Kidney glomerular epithelial cell (primary cell): ENCODE data around the gene C1QB.

Source experiments
- DNase-seq: peaks from one replicate; lab custom pipeline; 2025; lab: John Stamatoyannopoulos, UW

C1QB gene

DNA sequence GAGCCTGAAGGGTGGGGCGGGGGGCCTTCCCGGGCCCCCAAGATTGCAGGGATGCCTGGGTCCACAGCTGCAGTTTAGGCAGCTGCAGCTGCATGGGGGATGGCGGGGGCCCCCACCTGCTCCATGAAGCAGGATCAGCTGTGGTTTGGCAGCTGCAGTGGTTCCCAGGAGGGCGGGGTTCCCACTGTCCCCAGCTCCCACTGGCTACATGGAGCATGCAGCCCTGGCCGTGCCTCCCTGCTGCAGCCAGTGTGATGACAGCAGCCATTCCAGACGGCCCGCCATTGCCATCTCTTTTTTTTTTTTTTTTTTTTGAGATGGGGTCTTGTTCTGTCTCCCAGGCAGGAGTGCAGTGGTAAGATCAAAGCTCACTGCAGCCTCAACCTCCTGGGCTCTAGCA, 17.6 kb upstream of the C1QB start:
- DNase-seq: no peak

GRCh38 chr1:22636353-22636752, 16.7 kb upstream of the C1QB start, which contains the start of gene C1QA:
TSS of gene C1QA (plus strand) at chr1:22636628. CDS start at chr1:22637617, 989 bp downstream.
- no peak for DNase-seq

- no peak for DNase-seq
Measured at GRCh38 chr1:22636927-22637326, 16.1 kb upstream of the C1QB start.

GRCh38 chr1:22637907-22638445, 15.1 kb upstream of the C1QB start:
- DNase-seq: no peak

- no peak for DNase-seq
Measured at GRCh38 chr1:22638476-22639234, 14.4 kb upstream of the C1QB start.

DNA sequence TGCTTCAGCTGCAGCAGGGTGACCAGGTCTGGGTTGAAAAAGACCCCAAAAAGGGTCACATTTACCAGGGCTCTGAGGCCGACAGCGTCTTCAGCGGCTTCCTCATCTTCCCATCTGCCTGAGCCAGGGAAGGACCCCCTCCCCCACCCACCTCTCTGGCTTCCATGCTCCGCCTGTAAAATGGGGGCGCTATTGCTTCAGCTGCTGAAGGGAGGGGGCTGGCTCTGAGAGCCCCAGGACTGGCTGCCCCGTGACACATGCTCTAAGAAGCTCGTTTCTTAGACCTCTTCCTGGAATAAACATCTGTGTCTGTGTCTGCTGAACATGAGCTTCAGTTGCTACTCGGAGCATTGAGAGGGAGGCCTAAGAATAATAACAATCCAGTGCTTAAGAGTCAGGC, 13.8 kb upstream of the C1QB start:
- no peak for DNase-seq

- DNase-seq: no peak
Measured at GRCh38 chr1:22641247-22641646, 11.8 kb upstream of the C1QB start.

DNA sequence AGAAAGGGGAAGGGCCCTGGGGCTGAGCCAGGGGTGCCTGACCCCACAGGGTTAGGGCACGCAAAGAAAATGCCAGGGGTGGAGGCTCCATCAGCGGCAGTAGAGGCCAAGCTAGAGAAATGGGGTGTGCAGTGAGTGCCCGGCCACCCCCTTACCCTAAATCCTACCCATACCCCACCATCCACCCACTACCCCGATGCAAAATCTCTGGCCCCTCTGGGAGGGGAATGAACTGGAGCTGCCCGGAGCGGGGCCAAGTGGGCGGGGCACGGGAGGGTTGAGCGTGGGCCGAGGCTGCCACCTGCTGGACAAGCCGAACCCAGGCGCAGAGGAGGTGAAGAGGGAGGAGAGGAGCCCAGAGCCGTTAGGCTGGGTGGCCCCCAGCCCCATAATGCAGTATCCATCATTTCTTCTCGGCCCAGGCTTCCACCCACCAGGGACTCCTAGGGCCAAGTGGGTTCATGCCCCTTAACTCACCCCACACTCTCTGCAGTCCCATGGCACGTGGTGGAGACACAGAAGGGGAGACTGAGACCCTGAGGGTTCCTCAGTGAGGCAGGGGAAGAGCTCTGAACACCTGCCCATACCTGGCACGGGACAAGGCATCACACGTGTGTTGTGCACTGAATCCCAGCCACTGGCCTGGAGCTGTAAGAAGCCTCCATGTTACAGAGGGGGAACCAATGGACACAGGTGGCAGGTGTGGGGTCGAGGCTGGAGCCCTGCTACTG, 11.0 kb upstream of the C1QB start:
- peak; percentile 8 for DNase-seq

DNA sequence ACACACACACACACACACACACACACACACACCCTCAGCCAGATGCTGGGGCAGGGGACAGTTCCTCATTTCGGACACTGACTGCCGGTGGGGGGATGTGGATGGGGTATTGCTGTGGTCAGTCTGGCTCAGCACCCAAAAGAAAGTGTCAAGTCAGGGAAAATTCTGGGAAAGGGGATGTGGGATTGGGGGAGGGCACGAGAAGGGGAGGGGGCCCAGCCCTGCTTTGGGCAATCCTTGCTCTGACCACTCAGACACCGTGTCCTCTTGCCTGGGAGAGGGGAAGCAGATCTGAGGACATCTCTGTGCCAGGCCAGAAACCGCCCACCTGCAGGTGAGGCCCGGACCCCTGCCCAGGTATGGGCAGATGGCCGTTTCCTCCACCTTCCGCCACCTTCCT, 9.7 kb upstream of the C1QB start, which contains the start of gene C1QC:
C1QC (plus strand) TSS at position 253 of the 400 bp plus-strand sequence. CDS start 391 bp downstream, outside the sequence.
- no peak for DNase-seq

DNA sequence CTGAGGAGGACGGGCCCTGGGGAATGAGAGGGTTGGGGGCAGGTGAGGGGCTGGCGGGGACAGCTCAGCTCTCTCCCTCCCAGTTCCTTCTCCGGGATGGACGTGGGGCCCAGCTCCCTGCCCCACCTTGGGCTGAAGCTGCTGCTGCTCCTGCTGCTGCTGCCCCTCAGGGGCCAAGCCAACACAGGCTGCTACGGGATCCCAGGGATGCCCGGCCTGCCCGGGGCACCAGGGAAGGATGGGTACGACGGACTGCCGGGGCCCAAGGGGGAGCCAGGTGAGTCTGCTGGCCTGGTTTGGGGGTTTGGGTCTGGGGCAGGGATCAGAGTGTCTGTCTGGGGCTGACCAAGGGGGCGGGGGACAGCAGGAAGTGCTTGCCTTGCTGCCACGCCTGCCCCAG, 9.1 kb upstream of the C1QB start:
- DNase-seq: no peak

GRCh38 chr1:22645931-22646330, 7.1 kb upstream of the C1QB start:
- DNase-seq: no peak

DNA sequence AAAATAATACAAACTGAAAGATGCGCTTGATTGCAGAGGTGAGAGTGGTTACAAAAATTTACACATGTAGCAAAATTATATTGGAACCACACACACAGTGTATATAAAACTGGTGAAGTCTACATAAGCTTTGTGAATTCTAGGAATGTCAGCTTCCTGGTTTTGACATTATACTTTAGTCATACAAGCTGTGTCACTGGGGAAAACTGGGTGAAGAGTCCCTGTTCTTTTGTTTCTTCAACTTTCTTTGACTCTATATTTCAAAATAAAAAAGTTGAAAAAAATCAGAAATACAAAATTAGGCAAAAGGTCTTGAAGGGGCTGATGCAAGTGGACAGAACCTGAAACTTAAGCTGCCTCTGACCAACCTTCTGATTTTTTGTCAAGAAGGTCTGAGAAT, 6.7 kb upstream of the C1QB start:
- no peak for DNase-seq

DNA sequence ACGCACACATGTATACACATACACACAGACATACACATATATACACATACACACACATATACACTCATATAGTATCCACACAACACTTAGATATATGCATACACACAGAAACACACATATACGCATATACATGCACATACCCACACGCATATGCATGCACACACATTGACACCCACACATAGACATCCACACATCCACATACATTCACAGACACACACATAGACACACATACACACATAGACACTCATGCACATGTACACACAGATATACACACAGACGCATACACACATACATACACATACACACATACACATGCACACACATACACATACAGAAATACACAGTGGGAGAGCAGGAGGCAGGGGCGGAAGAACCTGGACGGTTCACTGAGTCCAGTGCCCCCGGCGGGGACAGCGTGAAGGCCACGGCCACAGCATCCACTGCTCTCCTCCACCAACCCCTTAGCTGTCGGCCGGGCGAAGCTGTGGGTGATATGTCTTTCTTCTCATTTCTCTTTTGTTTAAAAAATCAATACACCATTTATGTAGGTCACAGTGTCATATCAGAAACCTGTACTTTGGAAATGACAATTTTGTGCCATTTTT, 2.8 kb upstream of the C1QB start:
- DNase-seq: no peak

- no peak for DNase-seq
Measured at GRCh38 chr1:22651941-22652856, 837 bp upstream of the C1QB start.

DNA sequence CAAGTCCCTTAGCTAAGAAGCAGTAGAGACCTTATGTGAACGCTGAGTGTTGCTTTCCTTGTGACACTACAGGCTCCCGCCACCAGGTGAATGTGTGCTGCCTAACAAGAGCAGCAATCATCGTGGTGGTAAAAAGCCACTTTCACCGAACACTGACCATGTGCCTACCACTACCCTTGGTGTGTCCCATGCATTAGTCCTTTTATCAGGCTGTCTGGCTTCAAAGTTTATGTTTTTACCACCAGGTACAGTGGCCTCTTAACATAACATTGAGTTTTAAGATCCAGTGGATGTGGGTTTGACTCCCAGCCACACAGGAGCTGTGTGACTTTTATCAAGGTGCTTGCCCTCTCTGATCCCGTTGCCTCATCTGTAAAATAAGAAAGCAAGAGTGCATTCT, 1.7 kb downstream of the C1QB start:
- no peak for DNase-seq

GRCh38 chr1:22658385-22659163, 5.5 kb downstream of the C1QB start:
- DNase-seq: no peak

DNA sequence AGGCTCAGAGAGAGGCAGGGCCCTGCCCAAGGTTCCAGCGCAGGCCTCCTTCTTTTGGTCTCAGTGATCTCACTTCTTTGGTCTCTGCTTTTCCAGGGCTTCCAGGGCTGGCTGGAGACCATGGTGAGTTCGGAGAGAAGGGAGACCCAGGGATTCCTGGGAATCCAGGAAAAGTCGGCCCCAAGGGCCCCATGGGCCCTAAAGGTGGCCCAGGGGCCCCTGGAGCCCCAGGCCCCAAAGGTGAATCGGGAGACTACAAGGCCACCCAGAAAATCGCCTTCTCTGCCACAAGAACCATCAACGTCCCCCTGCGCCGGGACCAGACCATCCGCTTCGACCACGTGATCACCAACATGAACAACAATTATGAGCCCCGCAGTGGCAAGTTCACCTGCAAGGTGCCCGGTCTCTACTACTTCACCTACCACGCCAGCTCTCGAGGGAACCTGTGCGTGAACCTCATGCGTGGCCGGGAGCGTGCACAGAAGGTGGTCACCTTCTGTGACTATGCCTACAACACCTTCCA, 7.7 kb downstream of the C1QB start:
- no peak for DNase-seq

GRCh38 chr1:22661880-22662279, 8.8 kb downstream of the C1QB start:
- DNase-seq: no peak

DNA sequence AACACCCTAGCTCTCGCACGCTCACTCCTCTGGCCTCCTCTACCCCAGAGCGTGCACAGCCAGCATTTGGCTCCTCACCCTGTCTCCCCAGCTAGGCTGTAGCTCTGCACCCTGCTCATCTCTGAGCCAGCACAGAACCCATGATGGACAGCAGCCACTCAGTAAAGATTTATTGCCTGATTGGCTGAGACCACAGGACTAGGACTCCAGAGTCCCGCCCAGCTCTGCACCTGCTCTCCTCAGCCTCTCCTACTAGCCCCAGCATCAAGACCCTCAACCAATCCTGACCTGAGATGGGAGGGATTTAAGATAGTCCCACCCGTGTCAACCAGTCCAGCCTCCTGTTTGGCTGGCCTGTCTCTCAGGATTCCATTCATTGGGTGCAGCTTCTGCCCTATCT, 9.3 kb downstream of the C1QB start:
- no peak for DNase-seq

DNA sequence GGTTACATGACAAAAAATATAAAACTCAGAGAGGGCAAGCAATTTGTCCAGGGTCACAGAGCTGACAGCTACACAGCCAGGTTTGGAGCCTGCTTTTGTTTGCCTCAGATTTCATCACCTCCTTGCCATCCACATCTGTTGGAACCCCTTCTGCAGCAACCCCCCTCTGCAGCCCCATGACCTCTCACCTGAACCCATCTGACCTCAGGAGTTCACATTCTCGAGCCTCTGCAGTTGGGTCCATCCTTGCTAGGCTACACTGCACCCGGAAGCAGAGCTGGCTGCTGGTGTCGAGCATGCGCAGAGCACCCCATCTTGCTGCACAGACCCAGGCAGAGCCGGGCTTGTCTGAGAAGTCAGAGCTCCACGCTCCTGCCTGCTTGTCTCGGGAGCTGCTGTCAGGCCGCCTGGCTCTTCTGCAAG, 10.0 kb downstream of the C1QB start:
- no peak for DNase-seq

GRCh38 chr1:22665752-22666151, 12.7 kb downstream of the C1QB start:
- DNase-seq: no peak
